Subcutaneous abdominal adipose tissue (tissue), 5 donors: Measurements from ENCODE around the gene HDHD5.

Source experiments
- H3K27ac ChIP-seq: one replicate; pipeline ENCODE4 v1.7.0; 2013; ENCODE audit warnings: low read depth, mild to moderate bottlenecking, inconsistent platforms, low read length, moderate library complexity
- H3K27me3 ChIP-seq, 5 donors: one replicate each; pipeline ENCODE4 v1.7.0; 2013; ENCODE audit warnings: low read length in 5 of 5, inconsistent platforms in 1 of 5; ENCODE audit not compliant: control insufficient read depth in 5 of 5, insufficient read depth in 4 of 5
- H3K36me3 ChIP-seq, 5 donors: one replicate each; pipeline ENCODE4 v1.7.0; 2013; ENCODE audit warnings: low read length in 5 of 5; ENCODE audit not compliant: control insufficient read depth in 5 of 5, insufficient read depth in 5 of 5
- H3K4me1 ChIP-seq, 5 donors: one replicate each; pipeline ENCODE4 v1.7.0; 2013; ENCODE audit warnings: low read length in 5 of 5, mild to moderate bottlenecking in 3 of 5, moderate library complexity in 1 of 5; ENCODE audit not compliant: control insufficient read depth in 5 of 5, insufficient read depth in 5 of 5
- H3K4me3 ChIP-seq, 5 donors: one replicate each; pipeline ENCODE4 v1.7.0; 2013; ENCODE audit warnings: low read length in 5 of 5, low read depth in 1 of 5
- H3K9ac ChIP-seq, 5 donors: one replicate each; pipeline ENCODE4 v1.7.0; 2013; ENCODE audit warnings: low read length in 5 of 5, mild to moderate bottlenecking in 4 of 5, moderate library complexity in 3 of 5
- H3K9me3 ChIP-seq, 5 donors: one replicate each; pipeline ENCODE4 v1.7.0; 2013; ENCODE audit warnings: low read length in 5 of 5; ENCODE audit not compliant: control insufficient read depth in 5 of 5
- donor health status: healthy.
- donor health status: healthy.
- donor health status: healthy.
- donor health status: healthy.
- donor health status: healthy.

Gene HDHD5

GRCh38 chr22:17140826-17141766, 18.0 kb downstream of the HDHD5 start:
- Histone ChIP-seq H3K9ac (no peak overlapping the region), H3K9me3 (no peaks in the 10 kb centered on the region), H3K27ac (no peak overlapping the region), H3K27me3 (no peaks in the 10 kb centered on the region), H3K36me3 (peaks cover 0 to 77% (median 74%) of the 10 kb centered on the region in 5 donors), H3K4me1 (no peaks in the 10 kb centered on the region), H3K4me3 (no peak overlapping the region)

DNA sequence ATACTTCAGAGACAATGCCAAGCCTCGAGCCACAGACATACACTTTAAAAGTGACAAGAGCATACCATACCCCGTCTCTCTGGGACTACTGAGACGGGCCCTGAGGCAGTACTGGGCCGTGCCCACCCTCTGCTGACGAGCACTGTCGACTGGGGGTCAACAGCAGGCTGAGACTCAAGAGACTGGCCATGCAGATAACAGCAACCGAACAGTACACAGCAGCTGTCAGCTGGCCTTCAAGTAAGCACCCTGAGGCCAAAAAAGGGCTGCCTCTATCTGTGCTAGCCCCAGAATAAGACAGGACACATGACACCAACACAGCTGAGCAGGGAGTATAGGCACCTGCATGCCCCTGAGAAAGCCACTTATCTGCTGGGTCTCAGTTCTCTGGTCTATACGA, 19.1 kb downstream of the HDHD5 start:
- peaks cover 0 to 74% (median 73%) of the 10 kb centered on the region in 5 donors for H3K36me3 ChIP-seq

GRCh38 chr22:17138513-17138912, 20.6 kb downstream of the HDHD5 start:
- Histone ChIP-seq H3K36me3 (peaks cover 0 to 63% (median 63%) of the 10 kb centered on the region in 5 donors), H3K27ac (no peak overlapping the region), H3K4me1 (no peaks in the 10 kb centered on the region), H3K9ac (no peak overlapping the region), H3K9me3 (no peaks in the 10 kb centered on the region), H3K4me3 (no peak overlapping the region), H3K27me3 (no peaks in the 10 kb centered on the region)

More for the DNA sequence above, 19.1 kb downstream of the HDHD5 start:
- Histone ChIP-seq H3K4me3 (no peak overlapping the region), H3K9me3 (no peaks in the 10 kb centered on the region), H3K27me3 (no peaks in the 10 kb centered on the region), H3K27ac (no peak overlapping the region), H3K4me1 (no peaks in the 10 kb centered on the region), H3K9ac (no peak overlapping the region)

GRCh38 chr22:17137861-17138425, 21.1 kb downstream of the HDHD5 start:
- Histone ChIP-seq H3K27me3 (no peaks in the 10 kb centered on the region), H3K4me3 (no peak overlapping the region), H3K27ac (no peak overlapping the region), H3K4me1 (no peaks in the 10 kb centered on the region), H3K9ac (no peak overlapping the region), H3K9me3 (no peaks in the 10 kb centered on the region), H3K36me3 (peaks cover 0 to 60% (median 58%) of the 10 kb centered on the region in 5 donors)

- no peak overlapping the region for H3K9ac ChIP-seq
- no peaks in the 10 kb centered on the region for H3K27me3 ChIP-seq
- peaks cover 0 to 53% (median 50%) of the 10 kb centered on the region in 5 donors for H3K36me3 ChIP-seq
- H3K27ac ChIP-seq = no peak overlapping the region
- H3K9me3 ChIP-seq = no peaks in the 10 kb centered on the region
- H3K4me3 ChIP-seq = no peak overlapping the region
- H3K4me1 ChIP-seq = peaks cover 0 to 3% (median 1%) of the 10 kb centered on the region in 5 donors
Observed at GRCh38 chr22:17137170-17137569, 21.9 kb downstream of the HDHD5 start.

DNA sequence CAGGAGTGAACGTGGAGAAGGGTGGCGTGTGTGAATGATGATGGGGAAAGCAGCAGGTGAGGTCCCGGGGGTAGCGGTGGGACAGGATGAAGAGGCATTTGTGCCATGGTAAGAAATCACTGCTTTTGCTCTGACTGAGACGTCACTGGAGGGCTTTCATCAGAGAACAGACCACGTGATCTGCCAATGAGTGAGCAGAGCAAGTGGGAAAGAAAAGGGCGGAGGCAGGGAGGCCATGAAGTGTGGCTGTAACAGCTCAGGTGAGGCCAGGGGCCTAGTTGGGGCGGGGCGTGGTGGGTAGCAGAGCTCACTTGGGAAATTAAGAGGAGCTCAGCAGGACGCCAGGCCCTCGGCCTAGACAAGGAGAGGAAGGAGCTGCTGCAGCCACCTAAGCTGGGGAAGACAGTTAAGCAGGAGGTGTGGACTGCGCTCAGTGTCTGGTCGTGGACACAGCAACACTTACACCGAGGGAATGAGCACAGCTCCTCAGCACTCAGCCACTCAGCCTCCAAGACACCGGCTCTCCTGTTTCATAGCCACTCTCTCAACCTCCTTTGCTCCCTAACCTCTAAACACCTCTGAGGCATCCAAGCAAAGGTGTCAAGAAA, 23.8 kb downstream of the HDHD5 start:
- peaks cover 0 to 35% (median 32%) of the 10 kb centered on the region in 5 donors for H3K36me3 ChIP-seq
- H3K4me3 ChIP-seq = no peak overlapping the region

DNA sequence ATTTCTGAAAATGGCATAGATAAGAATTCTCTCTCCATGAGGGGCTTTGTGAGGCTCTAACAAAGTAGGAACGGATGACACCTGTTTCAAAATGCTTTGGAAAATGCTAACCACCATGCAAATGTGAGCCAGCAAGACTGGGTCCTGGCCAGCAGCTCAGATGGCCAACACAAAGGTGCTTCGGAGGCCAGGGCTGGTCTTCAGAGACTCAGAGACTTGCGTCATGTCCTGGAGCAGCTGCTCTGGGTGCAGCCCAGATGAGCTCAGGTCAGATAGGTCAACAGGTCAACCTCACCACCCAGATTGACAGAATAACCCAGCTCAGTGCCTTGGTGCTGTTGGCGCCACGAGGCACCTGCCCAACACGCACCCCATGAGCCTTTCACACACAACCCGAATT, 25.9 kb downstream of the HDHD5 start:
- Histone ChIP-seq H3K27me3 (no peaks in the 10 kb centered on the region), H3K27ac (no peak overlapping the region), H3K9me3 (no peaks in the 10 kb centered on the region), H3K4me3 (no peak overlapping the region), H3K4me1 (peaks cover 0 to 8% (median 3%) of the 10 kb centered on the region in 5 donors), H3K9ac (no peak overlapping the region), H3K36me3 (peaks cover 0 to 22% (median 18%) of the 10 kb centered on the region in 5 donors)

More for the DNA sequence above, 23.8 kb downstream of the HDHD5 start:
- Histone ChIP-seq H3K9ac (no peak overlapping the region), H3K27ac (no peak overlapping the region), H3K27me3 (no peaks in the 10 kb centered on the region), H3K4me1 (peaks cover 0 to 8% (median 3%) of the 10 kb centered on the region in 5 donors), H3K9me3 (no peaks in the 10 kb centered on the region)

GRCh38 chr22:17132112-17132511, 27.0 kb downstream of the HDHD5 start:
- Histone ChIP-seq H3K36me3 (peaks cover 0 to 12% (median 9%) of the 10 kb centered on the region in 5 donors), H3K9me3 (no peaks in the 10 kb centered on the region), H3K4me1 (peaks cover 0 to 8% (median 3%) of the 10 kb centered on the region in 5 donors), H3K9ac (no peak overlapping the region), H3K27ac (no peak overlapping the region), H3K4me3 (no peak overlapping the region), H3K27me3 (no peaks in the 10 kb centered on the region)

GRCh38 chr22:17131686-17132085, 27.4 kb downstream of the HDHD5 start:
- Histone ChIP-seq H3K27ac (no peak overlapping the region), H3K9me3 (no peaks in the 10 kb centered on the region), H3K4me3 (no peak overlapping the region), H3K9ac (no peak overlapping the region), H3K36me3 (peaks cover 0 to 10% (median 6%) of the 10 kb centered on the region in 5 donors), H3K4me1 (peaks cover 0 to 8% (median 3%) of the 10 kb centered on the region in 5 donors), H3K27me3 (no peaks in the 10 kb centered on the region)

DNA sequence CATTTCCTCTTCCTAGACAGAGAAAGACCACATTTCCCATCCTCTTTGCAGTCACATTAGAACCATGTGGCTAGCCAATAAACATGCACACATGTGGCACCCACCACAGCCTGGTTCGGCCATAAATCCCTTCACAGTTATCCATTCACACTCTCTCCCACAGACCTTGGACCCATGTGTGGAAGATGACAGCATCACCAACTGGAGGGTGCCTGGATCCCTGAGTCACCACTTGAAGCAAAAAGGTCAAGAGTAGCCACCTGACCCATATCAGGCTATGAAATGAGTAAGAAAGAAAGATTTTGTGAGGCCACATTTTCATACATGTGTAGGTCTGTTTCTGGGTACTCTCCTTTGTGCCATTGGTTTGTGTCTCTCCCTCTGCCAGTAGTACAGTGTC, 28.9 kb downstream of the HDHD5 start:
- Histone ChIP-seq H3K4me1 (peaks cover 0 to 8% (median 3%) of the 10 kb centered on the region in 5 donors), H3K9ac (no peak overlapping the region), H3K4me3 (no peak overlapping the region), H3K9me3 (no peaks in the 10 kb centered on the region), H3K27me3 (no peaks in the 10 kb centered on the region), H3K36me3 (peaks cover 0 to 7% (median 3%) of the 10 kb centered on the region in 5 donors), H3K27ac (no peak overlapping the region)
